HG03095 (cell line): ENCODE data around the gene ZIC4.

ENCODE experiments used
- ATAC-seq: cut with Tn5 transposase; IDR thresholded peaks from one replicate; pipeline ENCODE4 v1.9.1; 2021; ENCODE audit warnings: moderate library complexity; ENCODE audit not compliant: unreplicated experiment

Gene ZIC4

DNA sequence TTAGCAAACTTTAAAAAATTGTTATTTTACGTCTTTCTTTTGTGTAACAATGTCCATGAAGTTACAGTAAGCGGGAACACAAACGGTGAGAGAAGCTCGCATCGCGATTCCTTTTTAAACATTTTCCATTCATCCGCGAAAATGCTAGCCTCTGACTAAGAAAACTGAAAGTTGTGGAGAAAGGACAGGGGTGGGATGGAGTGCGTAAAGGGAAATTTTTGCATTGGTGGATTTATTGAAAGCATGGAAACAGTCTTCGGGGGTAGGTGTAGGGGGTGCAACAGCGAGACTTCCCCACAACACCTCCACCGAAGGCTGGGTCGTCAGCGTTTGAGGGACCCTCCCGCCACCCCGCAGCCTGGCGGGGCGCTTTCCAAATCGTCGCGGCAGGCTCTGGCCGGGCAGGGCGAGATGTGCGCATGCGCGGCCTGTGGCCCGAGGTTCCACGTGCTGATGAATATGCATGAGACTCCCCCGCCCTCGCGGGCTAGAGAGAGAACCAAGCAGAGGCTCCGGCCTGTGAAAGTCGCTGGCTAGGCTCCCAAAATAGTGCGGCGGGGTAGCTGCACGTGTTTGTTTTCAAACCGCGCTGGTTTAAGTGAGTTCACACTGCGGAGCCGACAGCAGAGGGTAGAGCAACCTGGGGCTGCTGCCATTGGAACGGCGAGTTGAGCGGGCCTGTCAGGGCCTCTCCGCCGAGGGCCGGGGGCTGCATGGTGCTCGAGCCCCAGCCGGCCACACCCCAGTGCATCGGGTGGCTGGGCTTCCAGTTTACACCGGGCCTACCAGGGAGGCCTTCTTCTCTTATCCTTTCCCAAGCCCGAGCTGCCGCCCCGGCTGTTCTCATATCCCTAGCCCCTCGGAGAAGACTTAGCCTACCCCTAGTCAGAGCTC, 12.7 kb upstream of the ZIC4 start:
- ATAC-seq, result no peak

GRCh38 chr3:147418371-147418781, 12.0 kb upstream of the ZIC4 start:
- ATAC-seq, result no peak

DNA sequence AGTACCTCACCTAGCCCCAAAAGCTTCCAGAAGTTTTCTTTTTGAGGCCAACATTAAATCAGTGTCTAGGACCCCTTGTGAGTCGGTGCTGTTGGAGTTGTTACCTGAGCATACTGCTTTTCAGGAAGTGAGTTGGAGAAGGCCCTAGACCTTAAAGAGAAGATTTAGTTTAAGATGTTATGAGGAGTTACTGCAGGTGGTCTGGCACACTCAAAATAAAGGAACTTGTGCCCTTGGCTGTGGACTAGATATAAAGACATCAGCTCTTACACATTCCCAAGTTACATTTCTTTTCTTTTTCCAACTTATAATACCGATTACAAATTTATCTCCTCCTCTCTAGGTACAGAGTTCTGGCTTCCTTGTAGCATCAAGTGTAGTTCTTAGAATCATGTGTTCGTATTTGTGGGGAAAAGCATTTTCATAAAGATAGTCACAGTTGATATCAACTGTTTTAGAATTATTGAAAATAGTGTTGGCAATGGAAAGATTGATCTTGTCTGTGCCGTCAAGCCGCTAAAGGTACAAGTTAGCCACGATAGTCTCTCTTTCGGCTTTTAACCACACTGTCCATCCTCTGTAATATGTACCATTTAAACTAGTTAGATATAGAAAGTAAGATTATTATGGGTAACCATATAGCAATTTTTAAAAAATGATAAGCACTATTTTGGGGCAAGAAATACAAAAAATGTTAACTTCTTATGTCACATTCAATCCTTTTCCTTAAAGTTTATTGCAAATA, 11.4 kb upstream of the ZIC4 start:
- no peak for ATAC-seq

DNA sequence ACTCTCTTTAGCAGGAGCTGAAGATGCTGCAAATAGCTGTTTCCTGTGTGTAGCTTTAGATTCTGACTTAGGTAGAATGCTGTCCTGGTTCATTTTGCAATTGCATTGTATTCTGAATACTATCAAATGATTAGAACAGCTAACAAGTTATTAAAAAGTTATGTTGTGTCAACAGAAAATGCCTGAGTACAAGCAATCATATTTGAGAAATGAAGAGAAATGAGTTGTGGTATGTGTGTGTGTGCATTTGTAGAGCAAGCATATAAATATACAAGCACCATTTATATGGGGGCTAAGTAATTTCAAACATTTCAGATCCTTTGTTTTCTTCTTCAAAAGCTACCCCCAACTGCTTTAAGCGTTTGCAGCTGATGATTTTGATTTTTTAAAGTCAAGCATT, 10.6 kb upstream of the ZIC4 start:
- ATAC-seq, result no peak

GRCh38 chr3:147415874-147416273, 9.5 kb upstream of the ZIC4 start:
- ATAC-seq, result no peak

DNA sequence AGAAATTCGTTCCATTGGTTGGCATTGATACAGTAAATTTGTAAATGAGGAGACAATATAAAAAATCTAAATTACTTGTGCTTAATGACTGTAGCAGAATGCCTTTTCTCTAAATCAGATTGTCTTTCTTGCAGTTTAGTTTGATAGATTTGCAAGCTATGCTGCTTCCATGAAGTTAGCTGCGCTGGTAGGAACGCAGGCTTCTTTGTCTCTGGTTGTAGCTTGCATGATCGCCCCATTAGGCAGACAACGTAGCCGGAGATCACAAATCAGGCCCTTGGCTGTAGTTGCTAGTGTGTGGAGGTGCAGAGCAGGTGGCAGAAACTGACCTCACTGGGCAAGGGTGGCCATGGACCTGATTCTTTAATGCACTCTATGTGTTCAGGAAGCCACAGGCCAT, 8.9 kb upstream of the ZIC4 start:
- ATAC-seq, result no peak

DNA sequence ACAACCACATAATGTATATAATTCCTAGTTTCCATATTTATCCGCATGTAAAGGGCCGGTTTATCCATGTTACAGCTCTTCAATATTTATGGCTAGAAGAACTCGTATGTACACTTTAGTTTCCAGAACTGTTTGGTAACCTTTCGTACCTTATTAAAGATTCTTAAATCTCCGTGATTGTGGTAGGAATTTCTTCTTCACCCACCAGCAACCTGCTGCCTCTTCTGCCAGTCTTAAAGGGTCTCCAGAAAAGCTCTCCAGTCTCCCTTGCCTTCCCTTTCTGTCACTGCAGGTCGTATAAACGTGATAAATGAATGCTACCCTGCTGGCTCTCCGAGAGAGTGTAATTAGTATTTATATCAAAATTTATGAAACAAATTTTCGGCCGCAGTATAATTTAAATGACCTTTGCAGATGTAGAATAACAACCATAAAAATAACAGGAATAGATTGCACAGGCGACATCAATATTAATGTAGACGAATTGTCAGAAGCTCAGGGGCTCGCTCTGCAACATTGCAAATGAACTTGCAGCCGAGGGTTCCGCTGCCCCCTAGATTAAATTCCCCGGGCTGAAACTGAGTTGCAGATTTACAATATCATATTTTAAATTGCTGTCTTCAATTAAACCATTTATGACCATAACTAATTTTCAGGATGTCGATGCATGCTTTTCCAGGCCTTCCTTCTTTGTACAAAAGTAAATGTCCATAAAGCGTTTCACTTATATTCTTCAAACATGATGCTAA, 8.2 kb upstream of the ZIC4 start:
- no peak for ATAC-seq

DNA sequence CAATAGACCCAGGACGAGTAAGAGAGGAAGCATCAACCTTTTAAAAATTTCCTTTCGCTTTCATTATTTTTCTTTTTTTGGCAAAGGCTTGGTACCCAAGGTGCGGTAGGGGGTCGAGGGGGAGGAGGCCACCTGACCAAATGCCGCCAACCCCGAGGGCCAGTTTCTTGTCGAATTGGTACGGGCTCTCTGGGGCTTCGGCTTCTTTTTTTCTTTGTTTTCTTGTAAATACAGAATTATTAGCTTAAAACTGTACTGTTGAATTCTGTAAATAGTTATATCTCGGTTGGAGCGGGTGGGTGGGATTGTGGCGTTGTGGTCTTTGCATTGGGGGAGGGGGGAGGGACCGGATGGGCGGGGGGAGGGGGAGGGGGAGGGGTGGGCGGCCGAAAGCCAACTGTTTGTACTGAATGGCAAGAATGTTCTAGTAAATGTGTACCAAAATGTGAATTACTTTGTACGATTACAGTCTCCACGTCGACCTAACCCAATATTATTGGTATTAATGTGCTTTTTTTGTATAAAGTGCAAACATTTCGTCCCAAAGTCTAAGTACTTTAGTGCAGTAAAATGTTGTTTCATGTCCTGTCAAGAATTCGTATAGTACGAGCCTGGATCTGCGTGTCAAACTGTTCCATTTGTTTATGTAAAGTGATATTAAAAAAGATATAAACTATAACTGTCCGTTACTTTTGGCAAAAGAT, 7.5 kb upstream of the ZIC4 start:
- ATAC-seq, result no peak

DNA sequence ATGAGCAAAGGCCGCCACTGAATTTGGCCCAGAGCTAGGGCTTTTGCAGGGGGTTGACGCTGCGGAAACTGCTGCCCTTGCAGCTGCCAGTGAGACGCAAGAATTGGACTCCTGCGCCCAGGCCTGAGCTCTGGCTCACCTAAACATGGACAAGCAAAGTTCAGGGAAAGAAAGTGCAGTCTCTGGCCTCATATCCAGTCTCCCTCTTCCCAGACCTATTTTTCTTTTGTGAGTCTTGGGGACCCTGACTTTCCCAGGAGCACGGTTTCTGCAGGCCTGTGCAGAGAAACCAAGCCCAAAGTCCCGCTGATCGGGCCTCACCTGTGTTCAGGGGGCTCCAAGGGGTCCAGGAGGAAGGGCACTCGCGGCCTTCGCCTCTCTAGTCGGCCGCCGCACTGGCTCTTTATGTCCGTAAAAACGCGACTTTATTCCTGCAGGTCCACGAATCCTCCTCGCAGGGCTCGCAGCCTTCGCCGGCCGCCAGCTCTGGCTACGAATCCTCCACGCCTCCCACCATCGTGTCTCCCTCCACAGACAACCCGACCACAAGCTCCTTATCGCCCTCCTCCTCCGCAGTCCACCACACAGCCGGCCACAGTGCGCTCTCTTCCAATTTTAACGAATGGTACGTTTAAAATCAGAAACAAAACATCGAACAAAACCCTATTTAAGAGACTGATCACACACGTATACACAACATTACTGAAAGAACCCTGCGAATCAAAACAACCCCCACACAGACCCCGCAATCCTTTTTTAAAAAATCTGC, 6.8 kb upstream of the ZIC4 start:
- no peak for ATAC-seq

DNA sequence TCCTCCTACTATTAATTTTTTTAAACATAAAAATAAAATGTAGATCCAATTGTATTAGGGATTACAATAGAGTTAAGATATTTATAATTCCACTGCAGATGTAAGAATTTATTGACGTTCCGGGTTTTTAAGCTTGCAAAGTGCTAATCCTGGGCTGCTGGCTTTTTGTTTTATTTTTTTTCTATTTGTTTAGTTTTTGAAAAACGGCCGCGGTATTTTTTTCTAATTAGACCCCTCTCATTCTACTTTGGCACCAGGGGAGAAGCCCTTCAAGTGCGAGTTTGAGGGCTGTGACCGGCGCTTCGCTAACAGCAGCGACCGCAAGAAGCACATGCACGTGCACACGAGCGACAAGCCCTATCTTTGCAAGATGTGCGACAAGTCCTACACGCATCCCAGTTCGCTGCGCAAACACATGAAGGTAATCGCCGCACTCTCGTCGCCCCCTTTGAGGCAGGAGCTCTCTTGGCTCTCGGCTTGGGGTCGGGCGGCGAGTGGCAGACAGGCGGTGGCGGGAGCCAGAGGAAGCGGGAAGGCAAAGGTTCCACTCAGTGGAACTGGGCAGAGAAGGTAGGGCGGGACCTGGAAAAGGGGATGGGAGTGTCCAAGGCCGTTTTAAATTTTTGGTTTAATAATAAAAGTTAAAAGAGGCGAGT, 6.0 kb upstream of the ZIC4 start:
- no peak for ATAC-seq

DNA sequence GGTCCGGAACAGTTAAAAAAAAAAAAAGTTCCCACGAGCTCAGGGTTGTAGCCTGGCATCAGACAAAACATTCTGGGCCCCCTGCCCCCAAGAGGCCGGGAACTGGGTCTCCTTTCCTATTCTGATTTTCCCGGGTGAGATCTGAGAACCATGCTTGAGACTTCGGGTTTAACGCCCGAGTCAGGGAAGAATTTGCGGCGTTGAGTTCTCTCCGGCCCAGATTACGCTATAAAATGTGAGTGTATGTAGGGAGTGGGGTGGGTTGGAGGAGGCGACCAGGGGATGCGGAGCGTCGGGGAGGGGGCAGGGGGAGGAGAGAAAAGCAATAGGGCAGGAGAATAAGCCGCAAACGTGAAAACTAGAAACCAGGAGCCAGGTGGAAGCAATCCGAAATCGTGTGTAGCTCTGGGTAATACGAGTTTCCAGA, 5.5 kb upstream of the ZIC4 start:
- ATAC-seq, result no peak

DNA sequence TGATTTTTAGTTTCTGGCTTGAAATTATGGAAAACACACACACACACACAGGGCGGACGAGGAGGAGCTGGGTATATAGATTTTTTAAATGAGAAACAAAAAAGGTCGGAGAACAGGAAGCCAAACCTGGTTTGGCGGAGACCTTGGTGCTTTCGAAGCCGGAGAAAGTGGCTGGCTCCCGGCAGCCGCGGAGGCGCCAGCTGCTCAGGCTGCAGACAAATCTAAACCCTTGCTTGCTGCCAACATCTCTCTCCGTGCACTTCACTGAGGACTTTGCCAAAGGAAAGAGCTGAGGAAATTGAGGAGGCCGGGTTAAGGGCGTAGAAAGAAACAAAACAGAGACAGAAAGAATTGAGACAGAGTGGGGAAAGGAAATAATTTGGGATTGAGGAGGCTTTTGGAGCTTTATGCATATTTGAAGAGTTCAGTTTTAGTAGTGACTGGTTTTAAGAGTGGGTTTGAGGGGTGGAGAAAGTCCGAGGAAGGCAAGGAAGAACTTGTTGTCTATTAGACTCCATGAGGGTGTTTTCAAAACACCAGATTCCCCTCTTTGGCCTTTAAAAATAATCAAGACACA, 5.0 kb upstream of the ZIC4 start:
- ATAC-seq, result no peak

GRCh38 chr3:147410526-147411237, 4.3 kb upstream of the ZIC4 start:
- no peak for ATAC-seq

DNA sequence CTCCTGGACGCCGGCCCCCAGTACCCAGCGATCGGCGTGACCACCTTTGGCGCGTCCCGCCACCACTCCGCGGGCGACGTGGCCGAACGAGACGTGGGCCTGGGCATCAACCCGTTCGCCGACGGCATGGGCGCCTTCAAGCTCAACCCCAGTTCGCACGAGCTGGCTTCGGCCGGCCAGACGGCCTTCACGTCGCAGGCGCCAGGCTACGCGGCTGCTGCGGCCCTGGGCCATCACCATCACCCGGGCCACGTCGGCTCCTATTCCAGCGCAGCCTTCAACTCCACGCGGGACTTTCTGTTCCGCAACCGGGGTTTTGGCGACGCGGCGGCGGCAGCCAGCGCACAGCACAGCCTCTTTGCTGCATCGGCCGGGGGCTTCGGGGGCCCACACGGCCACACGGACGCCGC, 3.8 kb upstream of the ZIC4 start:
- ATAC-seq, result no peak

DNA sequence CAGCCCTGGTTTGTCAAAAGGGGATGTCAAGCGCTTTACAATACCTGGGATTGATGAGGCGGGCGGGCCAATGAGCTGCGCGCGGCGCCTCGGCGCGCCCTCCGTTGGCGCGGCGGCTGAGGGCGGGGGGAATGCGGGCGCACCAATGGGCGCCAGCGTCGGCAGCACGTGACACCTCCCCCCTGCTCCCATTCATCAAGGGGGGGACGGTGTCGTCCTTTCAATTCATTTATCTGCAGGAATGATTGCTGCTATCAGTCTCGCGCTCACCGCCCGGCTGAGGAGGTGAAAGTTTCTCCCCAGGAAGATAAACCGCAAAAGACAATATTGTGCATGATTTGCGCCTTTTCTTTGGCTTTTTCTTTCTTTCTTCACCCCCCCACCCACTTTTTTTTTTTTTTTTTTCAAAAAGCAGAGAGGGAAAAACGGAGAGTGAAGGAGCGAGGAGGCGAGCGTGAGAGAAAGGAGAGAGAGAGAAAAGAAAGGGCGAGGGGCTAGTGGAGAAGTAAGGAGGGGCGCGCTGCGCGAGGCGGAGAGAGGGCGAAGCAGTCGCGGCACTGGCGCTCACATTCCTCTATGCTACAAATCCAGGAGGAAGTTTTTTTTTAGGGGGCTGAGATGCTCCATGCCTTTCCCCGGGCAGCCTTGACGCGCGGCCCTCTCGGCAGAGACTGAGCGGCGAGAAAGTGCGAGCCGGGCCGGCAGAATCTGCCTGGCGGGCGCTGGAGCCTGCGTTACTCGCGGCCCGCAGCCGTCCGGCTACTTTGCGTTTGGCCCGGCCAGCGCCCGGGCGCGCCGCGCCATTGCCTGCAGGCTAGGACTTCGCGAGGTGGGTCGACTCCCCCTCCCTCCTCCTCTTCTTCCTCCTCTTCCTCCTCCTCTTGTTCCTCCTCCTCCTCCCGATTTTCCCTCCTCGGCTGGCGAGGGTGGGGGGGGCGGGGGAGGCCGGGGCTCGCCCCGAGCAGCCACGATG, 3.1 kb upstream of the ZIC4 start, which contains the start of gene ZIC1:
TSS of gene ZIC1 (plus strand) at position 223 of the 973 bp plus-strand sequence. CDS start at position 971, 748 bp downstream.
- ATAC-seq, result no peak

DNA sequence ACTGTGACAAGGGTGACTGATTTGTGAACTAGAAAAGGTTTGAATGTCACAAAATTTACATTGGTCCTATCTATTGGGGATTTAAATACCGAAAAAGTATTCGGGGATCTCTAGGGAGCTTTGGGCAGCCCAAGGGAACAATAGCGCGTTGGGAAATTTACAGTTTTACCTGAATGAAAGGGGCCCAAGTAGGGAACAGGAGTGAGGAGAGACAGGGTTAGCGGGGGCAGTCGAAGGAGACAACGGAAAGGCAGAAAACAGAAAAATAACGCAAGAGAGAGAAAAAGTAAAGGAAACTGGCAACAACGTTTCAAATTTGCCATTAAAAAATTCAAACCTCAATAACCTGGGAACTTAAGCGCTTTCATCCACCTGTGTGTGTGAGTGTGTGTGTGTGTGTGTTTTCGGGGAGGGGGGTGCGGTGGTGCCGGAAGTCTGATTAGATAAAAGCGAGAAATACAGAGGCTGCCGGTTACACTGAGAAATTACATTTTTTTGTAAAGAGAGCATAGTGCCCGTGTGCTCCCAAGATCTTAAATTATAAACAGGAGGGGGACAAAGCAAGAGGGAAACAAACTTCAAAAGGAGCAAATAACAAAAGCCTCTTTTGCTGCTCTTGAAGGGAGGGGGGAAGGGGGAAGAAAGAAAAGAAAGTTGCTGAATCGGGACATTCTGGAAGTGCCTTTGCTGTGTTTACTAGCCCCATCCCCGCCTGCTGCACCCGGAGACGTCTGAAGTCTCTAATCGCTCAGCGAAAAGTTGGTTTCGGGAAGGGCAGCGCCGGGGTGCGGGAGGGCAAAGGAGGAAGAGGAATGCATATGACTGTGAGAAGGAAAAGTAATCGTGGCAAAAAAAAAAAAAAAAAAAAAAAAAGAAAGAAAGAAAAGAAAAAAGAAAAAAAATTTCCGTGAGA, 2.1 kb upstream of the ZIC4 start:
- no peak for ATAC-seq
